Measurements from ENCODE around the gene PLCB4. TPM values are rescaled to one million over a fixed set of nuclear protein-coding genes. Genes with fewer than 3 reads are reported as not detected.

The PLCB4 gene
- total RNA-seq, 1 experiment from 2014 or later = 10.1 TPM

DNA sequence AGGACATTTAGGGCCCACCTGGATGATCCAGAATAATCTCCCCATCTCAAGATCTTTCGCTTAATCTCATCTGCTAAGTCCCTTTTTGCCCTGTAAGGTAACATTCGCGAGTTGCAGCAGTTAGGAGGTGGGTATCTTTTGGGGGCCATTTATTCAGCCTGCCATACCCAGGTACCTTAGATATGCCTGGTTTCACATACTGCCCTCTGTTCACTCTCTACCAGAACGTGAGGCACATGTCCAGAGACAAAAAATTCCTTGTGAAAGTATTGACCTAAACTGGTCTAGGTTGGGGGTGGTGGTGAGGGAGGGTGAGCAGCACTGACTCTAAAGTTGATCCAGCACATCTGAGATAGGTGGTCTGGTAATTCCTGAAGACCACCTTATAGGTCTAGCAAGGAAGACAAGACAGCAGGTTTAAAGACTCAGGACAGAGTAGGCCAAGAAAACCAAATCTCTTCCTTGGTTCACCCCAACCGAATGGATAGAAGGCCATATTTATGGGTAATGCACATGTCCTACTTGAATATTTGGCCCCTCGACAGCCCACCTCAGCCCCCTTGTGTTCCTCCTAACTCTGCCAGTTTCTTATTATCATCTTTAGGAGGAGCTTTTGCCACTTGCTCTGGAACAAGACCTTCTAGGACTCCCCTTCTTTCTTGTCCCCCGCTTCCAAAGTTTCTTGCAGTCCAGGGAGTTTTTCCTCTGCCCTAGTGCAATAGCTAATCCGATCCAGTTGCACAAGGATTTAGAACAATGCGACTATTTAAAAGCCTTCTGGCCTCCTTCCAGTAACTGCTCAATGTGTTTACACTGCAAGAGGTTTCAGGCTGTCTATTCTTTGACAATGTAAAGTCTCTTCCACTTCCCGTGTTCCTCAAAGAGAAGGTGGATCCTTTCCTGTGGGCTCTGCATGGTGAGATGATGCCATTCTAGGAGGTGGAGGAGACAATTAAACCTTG lies 232.5 kb downstream of the PLCB4 start:
- Histone ChIP-seq H3K4ac (ENCODE audit: low read depth, low read length) (no peak overlapping the region), H2BK20ac (ENCODE audit: low read depth, low read length, poor library complexity, severe bottlenecking) (no peak overlapping the region), H2BK5ac (ENCODE audit: insufficient read length, low read length) (no peak overlapping the region), H4K8ac (replicated peaks; ENCODE audit: insufficient read length, low read depth, low read length) (no peak overlapping the region), H3K23ac (ENCODE audit: insufficient read length, low read depth, low read length) (no peak overlapping the region), H2BK120ac (ENCODE audit: low read depth, low read length, poor library complexity, severe bottlenecking) (no peak overlapping the region), H3K4me2 (ENCODE audit: insufficient read depth, insufficient read length, low read length) (no peak overlapping the region), H3K79me2 (ENCODE audit: insufficient read depth, low read length) (no peaks in the 10 kb centered on the region), H4K91ac (ENCODE audit: insufficient read length, low read depth, low read length) (no peak overlapping the region), H4K20me1 (ENCODE audit: control insufficient read depth, insufficient read depth, insufficient read length) (no peaks in the 10 kb centered on the region), H3K79me1 (ENCODE audit: insufficient read depth, low read depth, low read length, poor library complexity, severe bottlenecking) (no peaks in the 10 kb centered on the region), H3K27ac (ENCODE audit: insufficient read length, low read depth, low read length) (no peak overlapping the region), H2BK15ac (ENCODE audit: low read depth, low read length) (no peak overlapping the region), H3T11ph (ENCODE audit: low read length) (no peak overlapping the region), H3K18ac (ENCODE audit: insufficient read length, low read depth, low read length) (no peak overlapping the region), H3K9ac (ENCODE audit: extremely low read depth, insufficient read length, low read length) (no peak overlapping the region), H2AK5ac (ENCODE audit: insufficient read length, low read length) (no peak overlapping the region), H3K9me3 (ENCODE audit: control insufficient read depth, low read depth, low read length) (no peaks in the 10 kb centered on the region), H3K27me3 (ENCODE audit: insufficient read depth, low read length) (no peaks in the 10 kb centered on the region), H2BK12ac (ENCODE audit: insufficient read length, low read depth, low read length) (no peak overlapping the region), H3K14ac (ENCODE audit: insufficient read depth, low read length) (no peak overlapping the region), H2AFZ (ENCODE audit: low read length) (no peak overlapping the region), H3K56ac (ENCODE audit: insufficient read length, low read depth, low read length) (no peak overlapping the region), H3K4me1 (ENCODE audit: insufficient read depth, low read length) (no peaks in the 10 kb centered on the region), H4K5ac (ENCODE audit: insufficient read length, low read depth, low read length) (no peak overlapping the region), H3K23me2 (ENCODE audit: insufficient read length, low read depth, low read length, poor library complexity, severe bottlenecking) (no peaks in the 10 kb centered on the region)
- Mint-ChIP-seq H3K4me1 (peaks cover under 1% of the 10 kb centered on the region in 2 experiments; a peak in 2 of 4 replicates), H3K36me3 (ENCODE audit: insufficient read depth in 1 of 3, low read depth in 3 of 3) (no peaks in the 10 kb centered on the region), H3K27ac (no peak overlapping the region), H3K4me3 (no peak overlapping the region), H3K9me3 (no peaks in the 10 kb centered on the region), H3K27me3 (ENCODE audit: low read depth) (no peaks in the 10 kb centered on the region)
- DNase-seq = no peak
- no CpG with 5 or more reads among the region's 10 CpGs for WGBS (ENCODE audit: extremely low coverage, insufficient read length, low lambda C conversion rate)
- TF ChIP-seq CTCF (conservative IDR thresholded peaks at IDR 0.05) = no peak
